Fibroblast of lung (primary cell): ENCODE measurements around the gene TRPT1. TPM values are rescaled to one million over a fixed set of nuclear protein-coding genes. Genes with fewer than 3 reads are reported as not detected.

ENCODE experiments used
- DNase-seq, 2 donors: peaks; one replicate each; pipeline versions ENCODE4 v3.0.0 to v3.0.0-alpha.2; 2010; ENCODE audit warnings: low read depth in 2 of 2
- H2AFZ ChIP-seq: 2 replicates; pipeline ENCODE4 v1.5.1; 2012; ENCODE audit warnings: low read length, control low read depth, inconsistent platforms
- H3K27ac ChIP-seq: 2 replicates; pipeline ENCODE4 v1.5.1; 2011; ENCODE audit warnings: low read length, control low read depth; ENCODE audit not compliant: insufficient read depth
- H3K27me3 ChIP-seq: 2 replicates; pipeline ENCODE4 v1.5.1; 2011; ENCODE audit warnings: mild to moderate bottlenecking, low read length; ENCODE audit not compliant: control insufficient read depth, insufficient read depth
- H3K36me3 ChIP-seq: 2 replicates; pipeline ENCODE4 v1.5.1; 2011; ENCODE audit warnings: low read length; ENCODE audit not compliant: control insufficient read depth, insufficient read depth
- H3K4me1 ChIP-seq: 2 replicates; pipeline ENCODE4 v1.5.1; 2011; ENCODE audit warnings: low read length; ENCODE audit not compliant: control insufficient read depth, insufficient read depth; ENCODE audit errors: extremely low read depth
- H3K4me2 ChIP-seq: 2 replicates; pipeline ENCODE4 v1.5.1; 2011; ENCODE audit warnings: low read length, control low read depth; ENCODE audit not compliant: insufficient read depth; ENCODE audit errors: extremely low read depth
- H3K4me3 ChIP-seq, 4 experiments: fragments of 200-600 bp in 1 of 4; sonication (generic) in 1 of 4; replicated peaks in 1 of 4; 2 replicates each; pipeline ENCODE4 v1.5.1; 2011 to 2016; ENCODE audit warnings: low read length in 4 of 4, low read depth in 3 of 4, mild to moderate bottlenecking in 3 of 4, control low read depth in 2 of 4, inconsistent platforms in 1 of 4, mixed read lengths in 1 of 4; ENCODE audit not compliant: insufficient read depth in 1 of 4; ENCODE audit errors: control extremely low read depth in 1 of 4
- H3K79me2 ChIP-seq: 2 replicates; pipeline ENCODE4 v1.5.1; 2012; ENCODE audit warnings: mild to moderate bottlenecking, low read length, inconsistent platforms; ENCODE audit not compliant: control insufficient read depth, insufficient read depth
- H3K9ac ChIP-seq: 2 replicates; pipeline ENCODE4 v1.5.1; 2011; ENCODE audit warnings: mild to moderate bottlenecking, low read length, control low read depth; ENCODE audit not compliant: insufficient read depth
- H3K9me3 ChIP-seq: 2 replicates; pipeline ENCODE4 v1.5.1; 2012; ENCODE audit warnings: low read depth, low read length; ENCODE audit not compliant: control insufficient read depth, insufficient read depth
- H4K20me1 ChIP-seq: 2 replicates; pipeline ENCODE4 v1.5.1; 2011; ENCODE audit warnings: low read length; ENCODE audit not compliant: control insufficient read depth, insufficient read depth; ENCODE audit errors: extremely low read depth
- CTCF ChIP-seq, 2 donors: IDR thresholded peaks in 1 of 2; conservative IDR thresholded peaks in 1 of 2; 1 replicate in 1 of 2; 2 replicates in 1 of 2; pipeline ENCODE4 v1.5.1; 2011 to 2012; ENCODE audit warnings: low read length in 2 of 2, control low read depth in 1 of 2, inconsistent platforms in 1 of 2, low read depth in 1 of 2, mild to moderate bottlenecking in 1 of 2
- EZH2 ChIP-seq: IDR thresholded peaks from 2 replicates; pipeline ENCODE4 v1.5.1; 2012; ENCODE audit warnings: low read length, control low read depth, mild to moderate bottlenecking; ENCODE audit errors: missing control alignments
- polyA plus RNA-seq, 2 donors: library from polyadenylated mRNA; depleted of rRNA in 1 of 2; stranded (reverse) in 1 of 2; unstranded in 1 of 2; fragments of >200 nt; gene quantifications; 2 replicates each; pipeline ENCODE4 v1.2.1, GENCODE V29; 2011 to 2012; ENCODE audit warnings: missing spikeins in 1 of 2
- total RNA-seq: library from RNA; depleted of rRNA; stranded (reverse); fragments of >200 nt; gene quantifications from 2 replicates; pipeline ENCODE4 v1.2.1, GENCODE V29; 2014

The TRPT1 gene
- total and polyA plus RNA-seq, 2 donors (not counting 1 experiment from before 2014, with no cell fraction given) = 20.5 to 41.5 TPM

- Histone ChIP-seq H3K4me1 (peaks cover 20% of the 10 kb centered on the region), H2AFZ (no peak overlapping the region), H3K4me2 (peak overlapping the region; percentile 92), H3K27ac (peak overlapping the region; percentile 85), H3K36me3 (peaks cover 4% of the 10 kb centered on the region), H3K4me3 (peak overlapping the region; percentile 86 to 97 (median 94)), H3K9ac (peak overlapping the region; percentile 79), H3K79me2 (peaks cover 38% of the 10 kb centered on the region), H3K27me3 (no peaks in the 10 kb centered on the region), H3K9me3 (no peaks in the 10 kb centered on the region), H4K20me1 (no peaks in the 10 kb centered on the region)
- peak; percentile 83 to 95 for DNase-seq
- TF ChIP-seq CTCF (conservative IDR thresholded peaks at IDR 0.05 in 1 of 2, IDR thresholded peaks at IDR 0.05 in 1 of 2; ENCODE audit: low read depth in 1 of 2, low read length in 2 of 2) (no peak), EZH2 (no peak)
These were observed 20.0 kb upstream of the TRPT1 start for GRCh38 chr11:64245797-64246620.

- Histone ChIP-seq H3K27me3 (no peaks in the 10 kb centered on the region), H3K9ac (peak overlapping the region; percentile 79), H3K4me2 (peak overlapping the region; percentile 92), H3K27ac (peak overlapping the region; percentile 85), H3K36me3 (peaks cover 4% of the 10 kb centered on the region), H3K4me1 (peaks cover 18% of the 10 kb centered on the region), H4K20me1 (no peaks in the 10 kb centered on the region), H3K79me2 (peaks cover 38% of the 10 kb centered on the region), H2AFZ (no peak overlapping the region), H3K4me3 (peak overlapping the region; percentile 86 to 97 (median 94)), H3K9me3 (no peaks in the 10 kb centered on the region)
- TF ChIP-seq EZH2 (no peak), CTCF (conservative IDR thresholded peaks at IDR 0.05 in 1 of 2, IDR thresholded peaks at IDR 0.05 in 1 of 2; ENCODE audit: low read depth in 1 of 2, low read length in 2 of 2) (no peak)
- DNase-seq = no peak
These were observed 19.4 kb upstream of the TRPT1 start for GRCh38 chr11:64245401-64245796.

- peak overlapping the region; percentile 92 for H3K4me2 ChIP-seq
- H4K20me1 ChIP-seq = no peaks in the 10 kb centered on the region
- no peak for TF ChIP-seq EZH2
- no peak for TF ChIP-seq CTCF (conservative IDR thresholded peaks at IDR 0.05 in 1 of 2, IDR thresholded peaks at IDR 0.05 in 1 of 2; ENCODE audit: low read depth in 1 of 2, low read length in 2 of 2)
- H2AFZ ChIP-seq = no peak overlapping the region
- H3K79me2 ChIP-seq = peaks cover 38% of the 10 kb centered on the region
- H3K4me1 ChIP-seq = peaks cover 23% of the 10 kb centered on the region
- H3K36me3 ChIP-seq = peaks cover 4% of the 10 kb centered on the region
- peak overlapping the region; percentile 79 for H3K9ac ChIP-seq
- DNase-seq = no peak
- no peaks in the 10 kb centered on the region for H3K27me3 ChIP-seq
- no peaks in the 10 kb centered on the region for H3K9me3 ChIP-seq
- peak overlapping the region; percentile 85 for H3K27ac ChIP-seq
- peak overlapping the region; percentile 86 to 97 (median 94) for H3K4me3 ChIP-seq
These were observed 19.0 kb upstream of the TRPT1 start for GRCh38 chr11:64244966-64245365.
